ENCODE measurements around the gene ZNF273.

ZNF273 gene

DNA sequence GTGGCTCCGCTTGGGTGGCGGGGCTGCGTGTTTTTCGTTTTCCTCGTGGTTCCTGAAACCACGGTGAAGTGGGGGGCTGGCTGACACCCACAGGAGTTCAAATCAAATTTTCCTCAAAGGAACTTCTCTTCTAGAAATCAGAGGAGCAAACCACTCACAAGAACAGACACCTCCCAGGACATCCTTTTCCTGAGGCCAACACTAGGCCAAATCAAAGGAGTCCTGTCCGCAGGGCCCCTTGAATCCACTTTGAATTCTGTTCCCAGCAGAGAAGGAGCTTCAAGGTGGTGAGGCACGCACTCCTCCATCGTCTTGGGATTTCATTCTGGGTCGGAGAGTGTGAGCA lies 29.9 kb upstream of the ZNF273 start:
- Histone ChIP-seq H3K27me3 (ENCODE audit: insufficient read depth, low read length) (peaks cover 10% of the 10 kb centered on the region), H2AFZ (ENCODE audit: low read length) (no peak overlapping the region), H3K9me2 (ENCODE audit: low read depth, low read length) (no peaks in the 10 kb centered on the region), H3K4me2 (ENCODE audit: low read length) (no peak overlapping the region), H3K9me3 (ENCODE audit: low read length) (no peaks in the 10 kb centered on the region), H4K20me1 (ENCODE audit: insufficient read depth, low read length) (no peaks in the 10 kb centered on the region), H3K36me3 (ENCODE audit: insufficient read depth, low read length) (no peaks in the 10 kb centered on the region), H3K27ac (ENCODE audit: low read depth, low read length, poor library complexity, severe bottlenecking) (no peak overlapping the region), H3K4me3 (ENCODE audit: low read depth, low read length, poor library complexity, severe bottlenecking) (no peak overlapping the region), H3F3A (ENCODE audit: insufficient read depth, low read length) (no peaks in the 10 kb centered on the region), H3K9ac (ENCODE audit: low read length) (no peak overlapping the region), H3K4me1 (ENCODE audit: insufficient read depth, low read length, severe bottlenecking) (peaks cover 10% of the 10 kb centered on the region), H3K79me2 (ENCODE audit: insufficient read depth, low read length) (no peaks in the 10 kb centered on the region)
- TF ChIP-seq EZH2 (IDR thresholded peaks at IDR 0.05; ENCODE audit: borderline replicate concordance, low read length), result no peak
- TF ChIP-seq, protein P1, sequence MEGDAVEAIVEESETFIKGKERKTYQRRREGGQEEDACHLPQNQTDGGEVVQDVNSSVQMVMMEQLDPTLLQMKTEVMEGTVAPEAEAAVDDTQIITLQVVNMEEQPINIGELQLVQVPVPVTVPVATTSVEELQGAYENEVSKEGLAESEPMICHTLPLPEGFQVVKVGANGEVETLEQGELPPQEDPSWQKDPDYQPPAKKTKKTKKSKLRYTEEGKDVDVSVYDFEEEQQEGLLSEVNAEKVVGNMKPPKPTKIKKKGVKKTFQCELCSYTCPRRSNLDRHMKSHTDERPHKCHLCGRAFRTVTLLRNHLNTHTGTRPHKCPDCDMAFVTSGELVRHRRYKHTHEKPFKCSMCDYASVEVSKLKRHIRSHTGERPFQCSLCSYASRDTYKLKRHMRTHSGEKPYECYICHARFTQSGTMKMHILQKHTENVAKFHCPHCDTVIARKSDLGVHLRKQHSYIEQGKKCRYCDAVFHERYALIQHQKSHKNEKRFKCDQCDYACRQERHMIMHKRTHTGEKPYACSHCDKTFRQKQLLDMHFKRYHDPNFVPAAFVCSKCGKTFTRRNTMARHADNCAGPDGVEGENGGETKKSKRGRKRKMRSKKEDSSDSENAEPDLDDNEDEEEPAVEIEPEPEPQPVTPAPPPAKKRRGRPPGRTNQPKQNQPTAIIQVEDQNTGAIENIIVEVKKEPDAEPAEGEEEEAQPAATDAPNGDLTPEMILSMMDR (IDR thresholded peaks at IDR 0.05; ENCODE audit: low read length), result no peak

DNA sequence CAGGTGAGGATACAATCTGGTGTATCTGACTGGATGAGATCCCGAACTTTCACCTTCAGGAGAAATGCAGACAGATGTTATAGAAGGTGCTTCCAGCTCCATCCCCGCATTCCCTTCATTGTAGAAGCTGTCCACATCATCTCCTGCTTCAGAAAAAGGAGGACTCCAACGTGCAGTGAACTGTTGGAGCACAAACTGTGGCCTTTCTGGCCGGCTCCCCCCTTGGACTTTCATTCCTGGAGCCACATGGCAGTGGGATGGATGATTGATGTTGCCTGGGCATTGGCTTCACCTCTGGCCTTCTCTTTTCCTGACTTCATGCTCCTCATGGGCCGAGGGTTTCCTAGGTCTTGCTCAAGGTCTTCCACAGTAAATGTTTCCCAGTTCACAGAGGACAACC lies 29.6 kb upstream of the ZNF273 start:
- peaks cover 10% of the 10 kb centered on the region for H3K27me3 ChIP-seq (ENCODE audit: insufficient read depth, low read length)
- H3K4me1 ChIP-seq (ENCODE audit: insufficient read depth, low read length, severe bottlenecking), result peaks cover 10% of the 10 kb centered on the region
- no peaks in the 10 kb centered on the region for H3K9me2 ChIP-seq (ENCODE audit: low read depth, low read length)
- H3K9ac ChIP-seq (ENCODE audit: low read length), result no peak overlapping the region
- H3K9me3 ChIP-seq (ENCODE audit: low read length), result no peaks in the 10 kb centered on the region
- no peaks in the 10 kb centered on the region for H4K20me1 ChIP-seq (ENCODE audit: insufficient read depth, low read length)
- H3K36me3 ChIP-seq (ENCODE audit: insufficient read depth, low read length), result no peaks in the 10 kb centered on the region
- no peaks in the 10 kb centered on the region for H3F3A ChIP-seq (ENCODE audit: insufficient read depth, low read length)
- H3K4me2 ChIP-seq (ENCODE audit: low read length), result no peak overlapping the region
- H2AFZ ChIP-seq (ENCODE audit: low read length), result no peak overlapping the region
- H3K4me3 ChIP-seq (ENCODE audit: low read depth, low read length, poor library complexity, severe bottlenecking), result no peak overlapping the region
- H3K27ac ChIP-seq (ENCODE audit: low read depth, low read length, poor library complexity, severe bottlenecking), result no peak overlapping the region
- no peaks in the 10 kb centered on the region for H3K79me2 ChIP-seq (ENCODE audit: insufficient read depth, low read length)
- TF ChIP-seq EZH2 (IDR thresholded peaks at IDR 0.05; ENCODE audit: borderline replicate concordance, low read length), result no peak
- TF ChIP-seq, protein P1 (IDR thresholded peaks at IDR 0.05; ENCODE audit: low read length), result no peak

DNA sequence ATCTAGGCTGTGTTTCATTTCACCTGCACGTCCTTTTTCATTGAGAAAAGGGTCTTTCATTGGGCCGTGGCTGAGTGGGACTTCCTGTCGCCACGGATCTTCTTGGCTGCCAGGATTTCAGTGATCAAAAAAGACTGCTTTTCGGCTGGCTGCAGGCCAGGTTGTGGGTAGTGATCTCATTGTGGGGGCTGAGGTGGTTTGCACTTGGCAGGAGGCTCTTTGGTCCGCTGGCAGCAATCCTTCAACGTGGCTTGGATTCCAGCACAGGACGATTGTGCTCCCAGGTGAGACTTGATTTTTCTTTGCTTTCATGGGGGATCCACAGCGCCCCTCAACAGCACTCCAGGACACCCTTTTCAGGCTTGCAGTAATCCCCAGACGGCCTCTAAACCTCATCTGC lies 29.0 kb upstream of the ZNF273 start:
- H3K9ac ChIP-seq (ENCODE audit: low read length), result no peak overlapping the region
- no peak overlapping the region for H2AFZ ChIP-seq (ENCODE audit: low read length)
- H3K9me2 ChIP-seq (ENCODE audit: low read depth, low read length), result no peaks in the 10 kb centered on the region
- H3K27me3 ChIP-seq (ENCODE audit: insufficient read depth, low read length), result peaks cover 10% of the 10 kb centered on the region
- H3K36me3 ChIP-seq (ENCODE audit: insufficient read depth, low read length), result no peaks in the 10 kb centered on the region
- no peak for TF ChIP-seq EZH2 (IDR thresholded peaks at IDR 0.05; ENCODE audit: borderline replicate concordance, low read length)
- TF ChIP-seq, protein P1 (IDR thresholded peaks at IDR 0.05; ENCODE audit: low read length), result no peak
- no peak overlapping the region for H3K4me2 ChIP-seq (ENCODE audit: low read length)
- no peak overlapping the region for H3K4me3 ChIP-seq (ENCODE audit: low read depth, low read length, poor library complexity, severe bottlenecking)
- peaks cover 10% of the 10 kb centered on the region for H3K4me1 ChIP-seq (ENCODE audit: insufficient read depth, low read length, severe bottlenecking)
- H3K9me3 ChIP-seq (ENCODE audit: low read length), result no peaks in the 10 kb centered on the region
- H4K20me1 ChIP-seq (ENCODE audit: insufficient read depth, low read length), result no peaks in the 10 kb centered on the region
- no peaks in the 10 kb centered on the region for H3F3A ChIP-seq (ENCODE audit: insufficient read depth, low read length)
- no peaks in the 10 kb centered on the region for H3K79me2 ChIP-seq (ENCODE audit: insufficient read depth, low read length)
- no peak overlapping the region for H3K27ac ChIP-seq (ENCODE audit: low read depth, low read length, poor library complexity, severe bottlenecking)
